ENCODE results near the gene SEMA4B.

Gene SEMA4B

GRCh38 chr15:90201130-90201943, at the start of gene SEMA4B:
SEMA4B (plus strand) TSS chr15:90201330; CDS start chr15:90201579, 249 bp downstream.
- Histone ChIP-seq H3K9me3 (ENCODE audit: insufficient read depth, low read length) (no peaks in the 10 kb centered on the region), H3K4me2 (ENCODE audit: low read depth, low read length, poor library complexity, severe bottlenecking) (peak within 1 kb of the TSS; percentile 62), H3K27ac (ENCODE audit: low read depth, low read length) (no peak within 1 kb of the TSS), H3K9me2 (replicated peaks; ENCODE audit: insufficient read depth, low read length) (no peaks in the 10 kb centered on the region), H2AFZ (ENCODE audit: low read depth, low read length, severe bottlenecking) (peak within 1 kb of the TSS; percentile 98), H3F3A (ENCODE audit: insufficient read depth) (peaks cover 7% of the 10 kb centered on the region; the same call in 1 of the 2 replicates), H3K9ac (ENCODE audit: low read length) (peak within 1 kb of the TSS; percentile 68), H3K4me3 (ENCODE audit: insufficient read depth, low read length, poor library complexity, severe bottlenecking) (peak within 1 kb of the TSS; percentile 77), H3K79me2 (ENCODE audit: insufficient read depth, low read length) (no peaks in the 10 kb centered on the region), H3K27me3 (ENCODE audit: low read length) (no peaks in the 10 kb centered on the region), H4K20me1 (ENCODE audit: low read depth, low read length) (no peaks in the 10 kb centered on the region), H3K36me3 (ENCODE audit: low read length) (no peaks in the 10 kb centered on the region)
- TF ChIP-seq EZH2phosphoT487 (conservative IDR thresholded peaks at IDR 0.05; ENCODE audit: low read length) = no peak
- no peak for TF ChIP-seq CTCF (IDR thresholded peaks at IDR 0.05; ENCODE audit: insufficient read depth, low read length, poor library complexity, severe bottlenecking)

GRCh38 chr15:90151989-90152645, 49.0 kb upstream of the SEMA4B start:
- no peaks in the 10 kb centered on the region for H4K20me1 ChIP-seq (ENCODE audit: low read depth, low read length)
- no peaks in the 10 kb centered on the region for H3K79me2 ChIP-seq (ENCODE audit: insufficient read depth, low read length)
- H3K9me2 ChIP-seq (replicated peaks; ENCODE audit: insufficient read depth, low read length) = no peaks in the 10 kb centered on the region
- H3K4me2 ChIP-seq (ENCODE audit: low read depth, low read length, poor library complexity, severe bottlenecking) = no peak overlapping the region
- no peaks in the 10 kb centered on the region for H3K27me3 ChIP-seq (ENCODE audit: low read length)
- no peak overlapping the region for H2AFZ ChIP-seq (ENCODE audit: low read depth, low read length, severe bottlenecking)
- no peaks in the 10 kb centered on the region for H3F3A ChIP-seq (ENCODE audit: insufficient read depth)
- H3K4me3 ChIP-seq (ENCODE audit: insufficient read depth, low read length, poor library complexity, severe bottlenecking) = no peak overlapping the region
- H3K36me3 ChIP-seq (ENCODE audit: low read length) = no peaks in the 10 kb centered on the region
- TF ChIP-seq CTCF (IDR thresholded peaks at IDR 0.05; ENCODE audit: insufficient read depth, low read length, poor library complexity, severe bottlenecking) (no peak), EZH2phosphoT487 (conservative IDR thresholded peaks at IDR 0.05; ENCODE audit: low read length) (no peak)
- no peak overlapping the region for H3K9ac ChIP-seq (ENCODE audit: low read length)
- H3K27ac ChIP-seq (ENCODE audit: low read depth, low read length) = no peak overlapping the region
- H3K9me3 ChIP-seq (ENCODE audit: insufficient read depth, low read length) = no peaks in the 10 kb centered on the region

GRCh38 chr15:90153658-90154057, 47.5 kb upstream of the SEMA4B start:
- Histone ChIP-seq H3K4me2 (ENCODE audit: low read depth, low read length, poor library complexity, severe bottlenecking) (no peak overlapping the region), H3K9ac (ENCODE audit: low read length) (no peak overlapping the region), H3K79me2 (ENCODE audit: insufficient read depth, low read length) (no peaks in the 10 kb centered on the region), H3K27me3 (ENCODE audit: low read length) (no peaks in the 10 kb centered on the region), H3K9me3 (ENCODE audit: insufficient read depth, low read length) (no peaks in the 10 kb centered on the region), H2AFZ (ENCODE audit: low read depth, low read length, severe bottlenecking) (no peak overlapping the region), H3K27ac (ENCODE audit: low read depth, low read length) (no peak overlapping the region), H3K4me3 (ENCODE audit: insufficient read depth, low read length, poor library complexity, severe bottlenecking) (no peak overlapping the region), H3K9me2 (replicated peaks; ENCODE audit: insufficient read depth, low read length) (no peaks in the 10 kb centered on the region), H3F3A (ENCODE audit: insufficient read depth) (no peaks in the 10 kb centered on the region), H4K20me1 (ENCODE audit: low read depth, low read length) (no peaks in the 10 kb centered on the region), H3K36me3 (ENCODE audit: low read length) (no peaks in the 10 kb centered on the region)
- TF ChIP-seq CTCF (IDR thresholded peaks at IDR 0.05; ENCODE audit: insufficient read depth, low read length, poor library complexity, severe bottlenecking) (no peak), EZH2phosphoT487 (conservative IDR thresholded peaks at IDR 0.05; ENCODE audit: low read length) (no peak)
